Panc1 (cell line): ENCODE measurements around the gene BTRC. TPM values are rescaled to one million over a fixed set of nuclear protein-coding genes. Genes with fewer than 3 reads are reported as not detected.

Source experiments
- ATAC-seq: fragments of 200-7000 bp; cut with Tn5 transposase; 2 replicates; pipeline ENCODE4 v1.9.1; 2020; ENCODE audit warnings: mild to moderate bottlenecking, moderate library complexity
- BruUV-seq: library from RNA; stranded (reverse); fragments of 400-500 nt; replicated peaks from 2 replicates; lab custom pipeline; 2021; lab: Mats Ljungman, UMichigan
- CTCF ChIA-PET: fragments of 300-600 bp; sonication (Branson Sonifier 250); formaldehyde crosslinking; loops from one replicate; lab custom pipeline; 2022; ENCODE audit warnings: antibody characterized with exemption; lab: Charles Lee
- POLR2A ChIA-PET: fragments of 300-600 bp; sonication (Branson Sonifier 250); formaldehyde crosslinking; loops from one replicate; lab custom pipeline; 2022; ENCODE audit warnings: antibody characterized with exemption; lab: Charles Lee
- DNase-seq: peaks from one replicate; pipeline ENCODE4 v3.0.0-alpha.2; 2010; ENCODE audit warnings: low read depth, low spot score
- H3K27ac ChIP-seq: 2 replicates; pipeline ENCODE4 v1.5.1; 2011; ENCODE audit warnings: mild to moderate bottlenecking, low read length, inconsistent platforms
- H3K27me3 ChIP-seq: fragments of 200-500 bp; sonication (Bioruptor generic); 2 replicates; pipeline ENCODE4 v1.6.0; 2014; ENCODE audit warnings: low read length, inconsistent platforms; ENCODE audit not compliant: control insufficient read depth, insufficient read depth
- H3K36me3 ChIP-seq: fragments of 200-500 bp; sonication (Bioruptor generic); 2 replicates; pipeline ENCODE4 v1.5.1; 2014; ENCODE audit warnings: inconsistent platforms, mild to moderate bottlenecking, low read length, moderate library complexity; ENCODE audit not compliant: control insufficient read depth, insufficient read depth
- H3K4me1 ChIP-seq: 2 replicates; pipeline ENCODE4 v1.5.1; 2011; ENCODE audit warnings: inconsistent platforms, mild to moderate bottlenecking, low read length, moderate library complexity; ENCODE audit not compliant: control insufficient read depth, insufficient read depth
- H3K4me3 ChIP-seq, 2 experiments: 2 replicates each; pipeline ENCODE4 v1.5.1; 2011 to 2012; ENCODE audit warnings: low read depth in 2 of 2, low read length in 2 of 2, mild to moderate bottlenecking in 2 of 2, inconsistent platforms in 1 of 2, moderate library complexity in 1 of 2
- H3K9me3 ChIP-seq: fragments of 200-500 bp; sonication (Bioruptor generic); 2 replicates; pipeline ENCODE4 v1.5.1; 2014; ENCODE audit warnings: low read depth, mild to moderate bottlenecking, inconsistent platforms, low read length, moderate library complexity; ENCODE audit not compliant: control insufficient read depth, insufficient read depth
- POLR2AphosphoS5 ChIP-seq: IDR thresholded peaks from 2 replicates; pipeline ENCODE4 v1.6.1; 2012; ENCODE audit warnings: mild to moderate bottlenecking, low read depth, low read length, moderate library complexity
- SIN3A ChIP-seq: IDR thresholded peaks from 2 replicates; pipeline ENCODE4 v1.6.1; 2012; ENCODE audit warnings: low read depth, mild to moderate bottlenecking, low read length, moderate library complexity, borderline replicate concordance; ENCODE audit not compliant: insufficient read depth
- TCF7L2 ChIP-seq: IDR thresholded peaks from 2 replicates; pipeline ENCODE4 v1.6.1; 2011; ENCODE audit warnings: mild to moderate bottlenecking, low read depth, low read length, inconsistent platforms
- in situ Hi-C: cut with HindIII; loops from 2 replicates; pipeline ENCODE4 v1.10.0; 2016; ENCODE audit warnings: low sequenced_read_pairs, low pct_unique_long_range_greater_than_20kb
- intact Hi-C: fragments of 100-400 bp; cut with micrococcal nuclease; formaldehyde crosslinking; loops from one replicate; pipeline ENCODE4 v1.10.0; 2022; ENCODE audit not compliant: unreplicated experiment
- total RNA-seq: library from RNA; stranded (reverse); gene quantifications from one replicate; pipeline ENCODE4 v1.2.1, GENCODE V29; 2021; ENCODE audit not compliant: unreplicated experiment
- TF ChIP-seq, protein P1 (sequence below): fragments of 450-650 bp; IDR thresholded peaks from 2 replicates; pipeline ENCODE4 v1.5.1; 2017; ENCODE audit warnings: mild to moderate bottlenecking
- TF ChIP-seq, protein P2 (sequence below), 2 experiments: IDR thresholded peaks; 2 replicates each; pipeline ENCODE4 v1.6.1; 2011 to 2012; ENCODE audit warnings: low read depth in 2 of 2, control low read depth in 1 of 2, low read length in 1 of 2, mild to moderate bottlenecking in 1 of 2, moderate library complexity in 1 of 2; ENCODE audit not compliant: insufficient read depth in 1 of 2

BTRC gene
- total RNA-seq, 1 experiment from 2014 or later: 22.1 TPM

DNA sequence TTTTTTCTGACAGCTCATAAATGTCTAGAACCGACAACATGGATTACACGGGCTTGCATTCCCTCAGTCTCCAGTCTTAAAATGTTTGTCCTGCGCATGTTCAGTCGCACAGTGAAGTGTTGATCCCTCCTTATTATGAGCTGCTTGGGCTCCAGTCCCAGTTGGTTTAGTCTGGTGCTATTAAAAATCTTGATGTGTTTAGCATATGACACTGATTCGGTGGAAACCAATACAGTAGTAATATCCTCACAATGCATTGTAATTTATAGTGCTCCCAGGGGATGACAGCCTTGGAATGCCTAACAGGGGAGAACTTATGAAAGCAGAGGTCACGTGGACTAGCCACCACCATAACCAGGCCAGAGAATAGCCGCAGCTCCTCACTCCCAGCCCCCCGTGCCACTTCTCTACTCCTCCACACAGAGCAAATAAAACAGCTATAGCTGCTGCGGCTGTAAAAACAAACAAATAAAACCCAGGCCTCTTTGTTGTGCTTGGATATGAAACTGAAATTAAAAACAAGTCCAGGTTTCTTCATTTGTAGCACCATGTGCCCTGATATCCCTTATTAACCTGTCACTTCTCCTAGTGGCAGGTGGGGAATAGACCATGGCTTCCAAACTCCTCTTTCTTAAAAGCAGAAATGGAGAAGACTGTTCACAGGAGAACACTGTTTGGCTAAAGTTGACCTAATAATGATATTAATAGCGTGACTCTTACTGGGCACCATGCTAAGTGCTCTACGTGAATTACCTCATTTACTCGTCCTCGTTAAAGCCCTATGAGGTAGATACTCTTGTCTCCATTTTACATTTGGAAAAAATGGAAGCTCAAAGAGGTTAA lies 241.8 kb downstream of the BTRC start:
- in situ Hi-C loops: no loop called here
- H3K27ac ChIP-seq: peak overlapping the region; percentile 41
- no peaks in the 10 kb centered on the region for H3K36me3 ChIP-seq
- no peaks in the 10 kb centered on the region for H3K9me3 ChIP-seq
- peak; percentile 81 for ATAC-seq
- no peaks in the 10 kb centered on the region for H3K27me3 ChIP-seq
- peak; percentile 84 for TF ChIP-seq TCF7L2
- TF ChIP-seq, protein P1, sequence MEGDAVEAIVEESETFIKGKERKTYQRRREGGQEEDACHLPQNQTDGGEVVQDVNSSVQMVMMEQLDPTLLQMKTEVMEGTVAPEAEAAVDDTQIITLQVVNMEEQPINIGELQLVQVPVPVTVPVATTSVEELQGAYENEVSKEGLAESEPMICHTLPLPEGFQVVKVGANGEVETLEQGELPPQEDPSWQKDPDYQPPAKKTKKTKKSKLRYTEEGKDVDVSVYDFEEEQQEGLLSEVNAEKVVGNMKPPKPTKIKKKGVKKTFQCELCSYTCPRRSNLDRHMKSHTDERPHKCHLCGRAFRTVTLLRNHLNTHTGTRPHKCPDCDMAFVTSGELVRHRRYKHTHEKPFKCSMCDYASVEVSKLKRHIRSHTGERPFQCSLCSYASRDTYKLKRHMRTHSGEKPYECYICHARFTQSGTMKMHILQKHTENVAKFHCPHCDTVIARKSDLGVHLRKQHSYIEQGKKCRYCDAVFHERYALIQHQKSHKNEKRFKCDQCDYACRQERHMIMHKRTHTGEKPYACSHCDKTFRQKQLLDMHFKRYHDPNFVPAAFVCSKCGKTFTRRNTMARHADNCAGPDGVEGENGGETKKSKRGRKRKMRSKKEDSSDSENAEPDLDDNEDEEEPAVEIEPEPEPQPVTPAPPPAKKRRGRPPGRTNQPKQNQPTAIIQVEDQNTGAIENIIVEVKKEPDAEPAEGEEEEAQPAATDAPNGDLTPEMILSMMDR: no peak
- TF ChIP-seq, protein P2, sequence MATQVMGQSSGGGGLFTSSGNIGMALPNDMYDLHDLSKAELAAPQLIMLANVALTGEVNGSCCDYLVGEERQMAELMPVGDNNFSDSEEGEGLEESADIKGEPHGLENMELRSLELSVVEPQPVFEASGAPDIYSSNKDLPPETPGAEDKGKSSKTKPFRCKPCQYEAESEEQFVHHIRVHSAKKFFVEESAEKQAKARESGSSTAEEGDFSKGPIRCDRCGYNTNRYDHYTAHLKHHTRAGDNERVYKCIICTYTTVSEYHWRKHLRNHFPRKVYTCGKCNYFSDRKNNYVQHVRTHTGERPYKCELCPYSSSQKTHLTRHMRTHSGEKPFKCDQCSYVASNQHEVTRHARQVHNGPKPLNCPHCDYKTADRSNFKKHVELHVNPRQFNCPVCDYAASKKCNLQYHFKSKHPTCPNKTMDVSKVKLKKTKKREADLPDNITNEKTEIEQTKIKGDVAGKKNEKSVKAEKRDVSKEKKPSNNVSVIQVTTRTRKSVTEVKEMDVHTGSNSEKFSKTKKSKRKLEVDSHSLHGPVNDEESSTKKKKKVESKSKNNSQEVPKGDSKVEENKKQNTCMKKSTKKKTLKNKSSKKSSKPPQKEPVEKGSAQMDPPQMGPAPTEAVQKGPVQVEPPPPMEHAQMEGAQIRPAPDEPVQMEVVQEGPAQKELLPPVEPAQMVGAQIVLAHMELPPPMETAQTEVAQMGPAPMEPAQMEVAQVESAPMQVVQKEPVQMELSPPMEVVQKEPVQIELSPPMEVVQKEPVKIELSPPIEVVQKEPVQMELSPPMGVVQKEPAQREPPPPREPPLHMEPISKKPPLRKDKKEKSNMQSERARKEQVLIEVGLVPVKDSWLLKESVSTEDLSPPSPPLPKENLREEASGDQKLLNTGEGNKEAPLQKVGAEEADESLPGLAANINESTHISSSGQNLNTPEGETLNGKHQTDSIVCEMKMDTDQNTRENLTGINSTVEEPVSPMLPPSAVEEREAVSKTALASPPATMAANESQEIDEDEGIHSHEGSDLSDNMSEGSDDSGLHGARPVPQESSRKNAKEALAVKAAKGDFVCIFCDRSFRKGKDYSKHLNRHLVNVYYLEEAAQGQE (IDR thresholded peaks at IDR 0.05; ENCODE audit: insufficient read depth in 1 of 2, low read depth in 2 of 2, low read length in 1 of 2): no peak
- no peak for TF ChIP-seq SIN3A
- peak; percentile 54; the same call in 1 of the 2 replicates for TF ChIP-seq POLR2AphosphoS5
- no TSS peak for BruUV-seq
- intact Hi-C loops: no loop called here
- ChIA-PET CTCF (no interaction called here), POLR2A (interaction anchor here (0.6 kb wide), 2 partner anchors 19 to 56 kb away, joined by 3 read pairs; no protein-coding TSS in a partner anchor)
- no peak overlapping the region for H3K4me3 ChIP-seq
- peaks cover 15% of the 10 kb centered on the region for H3K4me1 ChIP-seq
- no peak for DNase-seq

DNA sequence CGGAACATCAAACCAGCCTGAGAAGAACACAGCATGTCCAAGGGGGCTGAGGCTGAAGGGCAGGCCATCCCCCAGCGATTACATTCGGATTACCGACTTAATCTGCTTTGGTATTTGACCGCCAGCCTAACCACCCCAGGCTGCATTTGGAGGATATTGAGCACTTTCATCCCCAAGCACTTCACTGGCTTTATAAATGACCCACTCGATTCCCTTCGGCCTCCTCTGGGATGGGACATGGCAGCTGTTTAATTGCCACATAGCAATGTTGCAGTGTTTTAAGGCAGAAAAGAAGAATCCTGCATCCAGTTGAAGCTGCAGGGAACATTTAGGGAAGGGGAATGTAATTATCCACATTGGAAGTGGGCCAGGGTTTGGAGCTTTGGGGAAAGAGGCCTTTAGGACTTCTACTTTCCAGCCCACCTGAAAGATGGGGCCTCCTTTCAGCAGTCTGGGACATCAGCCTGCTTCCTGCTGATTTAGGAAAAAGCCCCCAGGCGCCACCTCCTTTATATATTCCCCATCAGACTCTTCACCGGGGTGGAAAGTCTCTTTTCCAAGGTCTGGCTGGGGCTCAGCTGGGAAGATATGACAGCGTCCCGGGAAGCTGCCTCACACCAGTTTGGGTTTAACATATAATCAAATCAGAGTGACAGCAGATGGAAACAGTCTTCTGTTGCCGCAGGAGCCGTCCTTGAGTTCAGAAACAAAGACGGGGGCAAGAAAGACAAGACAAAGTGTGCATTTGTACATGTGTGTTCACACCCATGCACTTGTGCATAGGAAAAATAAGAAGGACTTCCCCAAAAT lies 243.3 kb downstream of the BTRC start:
- DNase-seq (no peak), ATAC-seq (no peak)
- TF ChIP-seq, protein P2 (IDR thresholded peaks at IDR 0.05; ENCODE audit: insufficient read depth in 1 of 2, low read depth in 2 of 2, low read length in 1 of 2): no peak
- TF ChIP-seq SIN3A (no peak), TCF7L2 (no peak), POLR2AphosphoS5 (no peak)
- TF ChIP-seq, protein P1: no peak
- intact Hi-C loops: no loop called here
- BruUV-seq: no TSS peak
- ChIA-PET CTCF (interaction anchor here (1.6 kb wide), 1 partner anchor 184 kb away, joined by 5 read pairs; no protein-coding TSS in a partner anchor), POLR2A (no interaction called here)
- Histone ChIP-seq H3K36me3 (no peaks in the 10 kb centered on the region), H3K4me1 (peaks cover 15% of the 10 kb centered on the region), H3K27ac (no peak overlapping the region), H3K4me3 (no peak overlapping the region), H3K9me3 (no peaks in the 10 kb centered on the region), H3K27me3 (no peaks in the 10 kb centered on the region)
- in situ Hi-C loops: no loop called here
